VCaP (cell line): ENCODE results near the gene KCNJ6.

Source experiments
- H3K27ac ChIP-seq: fragments of 450-650 bp; 2 replicates; pipeline ENCODE4 v1.5.1; 2017
- CTCF ChIP-seq: fragments of 450-650 bp; conservative IDR thresholded peaks from 2 replicates; pipeline ENCODE4 v1.5.1; 2017; ENCODE audit warnings: mild to moderate bottlenecking, moderate library complexity

Gene KCNJ6

DNA sequence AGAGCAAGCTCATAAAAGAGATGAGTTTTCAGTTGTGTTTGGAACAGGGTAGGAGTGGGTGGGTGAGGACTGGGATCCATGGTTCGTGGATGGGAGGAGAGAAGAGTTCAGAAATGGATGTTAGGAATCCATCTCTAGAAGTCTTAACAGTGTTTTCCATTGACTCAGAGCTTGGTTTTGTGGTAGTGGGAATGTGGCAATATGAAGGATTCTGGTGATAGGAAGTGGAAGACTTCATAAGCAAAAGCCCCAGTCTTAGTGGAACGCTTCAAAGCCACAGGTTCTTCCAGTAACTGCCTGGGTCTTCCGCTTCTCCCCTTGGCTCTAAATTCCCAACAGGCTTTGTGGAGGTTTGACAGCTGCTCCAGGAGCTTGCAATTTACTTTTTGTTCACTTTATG is 167.9 kb downstream of the KCNJ6 start:
- no peak for TF ChIP-seq CTCF
- no peak overlapping the region for H3K27ac ChIP-seq

GRCh38 chr21:37746849-37747248 is 169.4 kb downstream of the KCNJ6 start:
- no peak overlapping the region for H3K27ac ChIP-seq
- no peak; the same call in 1 of the 2 replicates for TF ChIP-seq CTCF

DNA sequence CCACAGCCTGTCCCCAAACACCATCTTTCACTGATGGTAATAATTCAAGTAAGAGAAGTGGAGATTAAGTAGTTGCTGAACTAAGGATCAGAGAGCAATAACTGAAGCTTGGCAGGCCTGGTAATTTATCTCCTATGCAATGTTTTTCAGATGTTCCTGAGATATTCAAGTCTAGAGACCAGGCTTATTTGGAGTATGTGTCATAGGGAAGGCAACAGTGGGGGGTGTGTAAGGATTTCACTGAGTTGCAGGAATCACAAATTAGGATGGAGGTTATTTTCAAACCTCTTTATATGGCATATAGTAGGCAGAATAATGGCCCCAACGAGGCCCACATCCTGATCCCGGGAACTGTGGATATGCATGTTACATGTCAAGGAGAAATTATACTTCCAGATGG is 171.7 kb downstream of the KCNJ6 start:
- no peak for TF ChIP-seq CTCF

DNA sequence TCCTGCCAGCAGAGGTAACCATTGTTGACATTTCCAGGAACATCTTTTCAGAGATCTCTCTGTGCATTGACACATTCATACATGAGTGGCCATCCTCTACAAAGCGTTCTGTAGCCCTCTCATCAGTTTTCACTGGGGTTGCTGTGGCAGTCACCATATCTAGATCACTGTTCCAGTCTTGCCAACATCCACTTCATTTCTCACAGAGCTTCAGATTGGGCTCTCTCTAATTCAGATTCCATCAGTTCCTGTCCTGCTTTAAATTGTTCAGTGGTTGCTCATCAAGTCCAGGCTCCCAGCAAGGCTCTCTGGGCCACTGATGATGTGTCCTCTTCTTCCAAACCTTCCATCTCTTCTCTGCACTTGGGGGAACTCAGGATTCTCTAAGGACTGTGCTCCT is 173.7 kb downstream of the KCNJ6 start:
- H3K27ac ChIP-seq: peak overlapping the region; percentile 31
- no peak for TF ChIP-seq CTCF

More for the DNA sequence above, 171.7 kb downstream of the KCNJ6 start:
- no peak overlapping the region for H3K27ac ChIP-seq

DNA sequence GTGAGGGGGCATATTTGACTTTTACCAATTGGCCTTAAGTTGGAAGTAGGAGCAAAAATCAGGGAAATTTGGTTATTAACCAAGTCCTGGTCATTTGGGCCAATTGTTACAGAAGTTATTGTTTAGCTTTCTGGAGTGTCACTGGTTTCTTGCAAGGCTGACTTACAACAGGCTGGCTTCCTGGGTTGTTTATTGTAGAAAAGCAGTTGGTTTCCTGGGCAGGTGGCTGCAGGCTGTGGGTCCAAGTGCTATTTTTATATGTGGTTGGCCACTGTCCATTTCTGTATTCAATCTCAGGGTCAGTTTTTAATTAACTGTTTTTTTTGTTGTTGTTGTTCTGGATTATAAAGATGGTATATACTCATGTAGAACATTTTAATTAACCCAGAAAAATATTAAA is 174.1 kb downstream of the KCNJ6 start:
- H3K27ac ChIP-seq: peak overlapping the region; percentile 31
- no peak for TF ChIP-seq CTCF

GRCh38 chr21:37737996-37738395 is 178.3 kb downstream of the KCNJ6 start:
- TF ChIP-seq CTCF: no peak
- no peak overlapping the region for H3K27ac ChIP-seq

- no peak overlapping the region for H3K27ac ChIP-seq
- TF ChIP-seq CTCF: no peak
Measured at GRCh38 chr21:37737507-37737906, 178.8 kb downstream of the KCNJ6 start.

- TF ChIP-seq CTCF: no peak
- H3K27ac ChIP-seq: no peak overlapping the region
Measured at GRCh38 chr21:37734846-37735245, 181.4 kb downstream of the KCNJ6 start.
